Measurements from ENCODE around the gene ATP1B1. TPM values are rescaled to one million over a fixed set of nuclear protein-coding genes. Genes with fewer than 3 reads are reported as not detected.
A peak's percentile ranks its signal among the peaks of the same experiment; 100 is the strongest.

ATP1B1 gene
- total RNA-seq, 1 donor from 2014 or later, result 30.7 TPM

DNA sequence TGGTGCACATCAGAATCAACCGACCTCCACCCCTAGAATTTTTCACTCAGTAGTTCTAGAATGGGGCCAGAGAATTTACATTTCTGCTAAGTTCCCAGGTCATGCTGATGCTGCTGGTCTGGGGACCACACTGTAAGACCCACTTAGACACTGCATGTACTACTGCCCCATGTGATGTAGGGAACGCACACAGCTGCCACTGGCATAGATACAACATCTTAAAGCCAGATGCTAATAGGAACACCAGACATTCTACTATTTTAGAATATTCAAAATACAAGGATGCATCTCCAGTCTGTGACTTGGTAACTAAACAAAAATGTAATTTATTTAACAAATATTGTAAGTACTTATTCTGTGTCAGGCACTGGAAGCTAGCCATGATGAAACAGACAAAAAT, 14.1 kb upstream of the ATP1B1 start:
- H3K27ac Mint-ChIP-seq, result no peak overlapping the region
- no peak for DNase-seq (ENCODE audit: low spot score)
- no peak overlapping the region for H3K4me3 Mint-ChIP-seq
- Histone ChIP-seq H3K9ac (no peak overlapping the region), H3K4me1 (peaks cover 4% of the 10 kb centered on the region), H3K4me2 (no peak overlapping the region), H3F3A (ENCODE audit: low read depth) (peaks cover 10% of the 10 kb centered on the region), H3K36me3 (no peaks in the 10 kb centered on the region), H3K27me3 (no peaks in the 10 kb centered on the region), H3K4me3 (no peak overlapping the region), H3K27ac (no peak overlapping the region), H3K9me3 (ENCODE audit: low read depth) (no peaks in the 10 kb centered on the region), H3K79me2 (ENCODE audit: low read depth) (no peaks in the 10 kb centered on the region), H2AFZ (replicated peaks) (no peak overlapping the region), H4K20me1 (ENCODE audit: low read depth) (no peaks in the 10 kb centered on the region)
- peaks cover 4% of the 10 kb centered on the region for H3K27me3 Mint-ChIP-seq (ENCODE audit: insufficient read depth, low read depth)
- TF ChIP-seq, protein P1, sequence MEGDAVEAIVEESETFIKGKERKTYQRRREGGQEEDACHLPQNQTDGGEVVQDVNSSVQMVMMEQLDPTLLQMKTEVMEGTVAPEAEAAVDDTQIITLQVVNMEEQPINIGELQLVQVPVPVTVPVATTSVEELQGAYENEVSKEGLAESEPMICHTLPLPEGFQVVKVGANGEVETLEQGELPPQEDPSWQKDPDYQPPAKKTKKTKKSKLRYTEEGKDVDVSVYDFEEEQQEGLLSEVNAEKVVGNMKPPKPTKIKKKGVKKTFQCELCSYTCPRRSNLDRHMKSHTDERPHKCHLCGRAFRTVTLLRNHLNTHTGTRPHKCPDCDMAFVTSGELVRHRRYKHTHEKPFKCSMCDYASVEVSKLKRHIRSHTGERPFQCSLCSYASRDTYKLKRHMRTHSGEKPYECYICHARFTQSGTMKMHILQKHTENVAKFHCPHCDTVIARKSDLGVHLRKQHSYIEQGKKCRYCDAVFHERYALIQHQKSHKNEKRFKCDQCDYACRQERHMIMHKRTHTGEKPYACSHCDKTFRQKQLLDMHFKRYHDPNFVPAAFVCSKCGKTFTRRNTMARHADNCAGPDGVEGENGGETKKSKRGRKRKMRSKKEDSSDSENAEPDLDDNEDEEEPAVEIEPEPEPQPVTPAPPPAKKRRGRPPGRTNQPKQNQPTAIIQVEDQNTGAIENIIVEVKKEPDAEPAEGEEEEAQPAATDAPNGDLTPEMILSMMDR (IDR thresholded peaks at IDR 0.05), result no peak
- TF ChIP-seq EZH2 (IDR thresholded peaks at IDR 0.05), result no peak
- TF ChIP-seq EZH2phosphoT487 (IDR thresholded peaks at IDR 0.05), result no peak
- no peaks in the 10 kb centered on the region for H3K9me3 Mint-ChIP-seq
- H3K36me3 Mint-ChIP-seq, result no peaks in the 10 kb centered on the region
- H3K4me1 Mint-ChIP-seq, result peaks cover under 1% of the 10 kb centered on the region

DNA sequence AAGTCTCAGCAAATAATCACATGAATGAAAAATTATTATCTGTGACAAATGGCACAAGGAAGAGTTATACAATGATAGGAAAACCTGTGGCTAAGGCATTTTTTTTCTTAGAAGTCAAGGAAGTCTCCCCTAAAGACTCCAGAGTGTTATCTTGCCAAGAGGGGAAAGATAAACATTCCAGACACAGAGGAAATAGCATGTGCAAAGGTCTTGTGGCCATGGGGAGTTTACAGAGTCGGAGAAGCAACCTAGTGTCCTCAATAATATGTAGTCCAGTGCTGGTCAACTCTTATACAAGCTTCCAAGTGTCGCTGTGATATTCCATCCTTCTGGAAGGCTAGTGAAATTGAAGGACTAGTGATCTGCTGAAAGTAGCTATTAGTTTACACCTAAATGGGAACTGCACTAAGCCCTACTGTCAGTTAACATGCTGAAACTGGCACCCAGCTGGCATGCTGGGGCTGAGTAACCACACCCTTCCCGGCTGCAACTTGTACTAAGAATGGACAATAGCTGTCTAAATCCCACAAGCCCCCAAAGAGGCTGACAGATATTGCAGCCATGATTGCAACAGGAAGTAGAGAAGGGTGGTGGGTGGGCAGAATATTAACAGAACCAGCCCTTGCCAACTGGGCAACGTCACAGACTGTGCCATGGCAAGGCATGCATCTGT, 11.5 kb upstream of the ATP1B1 start:
- H3K27me3 ChIP-seq, result no peaks in the 10 kb centered on the region
- H3K4me3 ChIP-seq, result no peak overlapping the region
- H3K4me2 ChIP-seq, result no peak overlapping the region
- Mint-ChIP-seq H3K27ac (no peak overlapping the region), H3K36me3 (no peaks in the 10 kb centered on the region), H3K4me1 (no peaks in the 10 kb centered on the region), H3K4me3 (no peak overlapping the region), H3K27me3 (ENCODE audit: insufficient read depth, low read depth) (peaks cover 6% of the 10 kb centered on the region), H3K9me3 (no peaks in the 10 kb centered on the region)
- no peak overlapping the region for H3K9ac ChIP-seq
- DNase-seq (ENCODE audit: low spot score), result no peak
- no peak for TF ChIP-seq EZH2 (IDR thresholded peaks at IDR 0.05)
- peaks cover 5% of the 10 kb centered on the region for H3F3A ChIP-seq (ENCODE audit: low read depth)
- no peaks in the 10 kb centered on the region for H4K20me1 ChIP-seq (ENCODE audit: low read depth)
- no peaks in the 10 kb centered on the region for H3K9me3 ChIP-seq (ENCODE audit: low read depth)
- H3K79me2 ChIP-seq (ENCODE audit: low read depth), result no peaks in the 10 kb centered on the region
- H3K27ac ChIP-seq, result no peak overlapping the region
- H2AFZ ChIP-seq (replicated peaks), result no peak overlapping the region
- no peaks in the 10 kb centered on the region for H3K36me3 ChIP-seq
- peaks cover 2% of the 10 kb centered on the region for H3K4me1 ChIP-seq

DNA sequence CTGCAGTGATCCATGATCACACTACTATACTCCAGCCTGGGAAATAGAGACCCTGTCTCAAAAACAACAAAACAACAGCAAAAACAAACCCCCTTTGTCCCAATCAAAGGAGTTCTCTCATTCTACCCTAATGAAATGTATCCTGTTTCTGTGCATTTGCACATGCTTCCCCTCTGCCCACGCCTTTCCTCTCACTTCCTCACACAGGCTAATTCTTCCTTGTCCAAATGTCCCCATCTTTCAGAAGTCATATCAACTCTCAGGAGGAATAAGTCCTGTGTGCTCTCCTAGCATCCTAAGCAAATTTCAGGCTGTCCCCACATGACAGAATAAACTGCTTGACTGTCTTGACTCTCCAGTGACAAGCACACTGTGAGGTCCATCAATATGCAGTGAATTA, 8.1 kb upstream of the ATP1B1 start:
- no peaks in the 10 kb centered on the region for H3K4me1 Mint-ChIP-seq
- H3K4me3 ChIP-seq, result no peak overlapping the region
- H3K9me3 Mint-ChIP-seq, result no peaks in the 10 kb centered on the region
- H3K9ac ChIP-seq, result no peak overlapping the region
- H2AFZ ChIP-seq (replicated peaks), result peak overlapping the region; percentile 45
- no peak overlapping the region for H3K4me2 ChIP-seq
- H3K27me3 ChIP-seq, result no peaks in the 10 kb centered on the region
- no peaks in the 10 kb centered on the region for H3K36me3 Mint-ChIP-seq
- H3K36me3 ChIP-seq, result no peaks in the 10 kb centered on the region
- no peaks in the 10 kb centered on the region for H3K9me3 ChIP-seq (ENCODE audit: low read depth)
- DNase-seq (ENCODE audit: low spot score), result no peak
- H3F3A ChIP-seq (ENCODE audit: low read depth), result peaks cover 19% of the 10 kb centered on the region
- no peaks in the 10 kb centered on the region for H3K79me2 ChIP-seq (ENCODE audit: low read depth)
- H4K20me1 ChIP-seq (ENCODE audit: low read depth), result no peaks in the 10 kb centered on the region
- H3K27ac Mint-ChIP-seq, result no peak overlapping the region
- H3K4me1 ChIP-seq, result peaks cover 28% of the 10 kb centered on the region
- H3K27me3 Mint-ChIP-seq (ENCODE audit: insufficient read depth, low read depth), result peaks cover 3% of the 10 kb centered on the region
- no peak overlapping the region for H3K4me3 Mint-ChIP-seq
- no peak overlapping the region for H3K27ac ChIP-seq
- TF ChIP-seq, protein P1 (IDR thresholded peaks at IDR 0.05), result no peak
- TF ChIP-seq EZH2 (IDR thresholded peaks at IDR 0.05) (no peak), EZH2phosphoT487 (IDR thresholded peaks at IDR 0.05) (no peak)

DNA sequence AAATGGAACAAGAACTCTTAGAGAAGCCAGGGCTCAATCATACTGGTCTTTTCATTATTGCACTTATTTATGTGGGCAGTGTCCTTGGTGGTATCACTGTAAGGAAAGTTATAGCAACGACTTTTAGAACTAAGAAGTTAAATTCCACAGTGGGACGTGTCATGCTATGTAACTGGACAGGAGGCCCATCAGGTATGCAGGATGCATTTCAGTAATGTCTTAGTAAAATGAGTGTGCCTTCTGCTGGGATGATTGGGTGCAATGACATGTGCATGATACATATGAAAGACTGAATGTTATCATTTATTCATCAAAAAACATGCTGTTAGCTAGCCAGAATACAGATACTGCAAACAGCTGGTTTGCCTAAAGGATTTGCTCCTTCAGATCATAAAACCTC, 6.9 kb upstream of the ATP1B1 start:
- Histone ChIP-seq H3K9me3 (ENCODE audit: low read depth) (no peaks in the 10 kb centered on the region), H3K36me3 (no peaks in the 10 kb centered on the region), H3K9ac (no peak overlapping the region), H3K27ac (no peak overlapping the region), H3K79me2 (ENCODE audit: low read depth) (no peaks in the 10 kb centered on the region), H3K4me1 (peaks cover 28% of the 10 kb centered on the region), H4K20me1 (ENCODE audit: low read depth) (no peaks in the 10 kb centered on the region), H3K27me3 (no peaks in the 10 kb centered on the region), H3K4me2 (no peak overlapping the region), H3K4me3 (no peak overlapping the region), H2AFZ (replicated peaks) (no peak overlapping the region), H3F3A (ENCODE audit: low read depth) (peaks cover 19% of the 10 kb centered on the region)
- DNase-seq (ENCODE audit: low spot score), result no peak
- H3K36me3 Mint-ChIP-seq, result no peaks in the 10 kb centered on the region
- peaks cover 6% of the 10 kb centered on the region for H3K27me3 Mint-ChIP-seq (ENCODE audit: insufficient read depth, low read depth)
- no peaks in the 10 kb centered on the region for H3K4me1 Mint-ChIP-seq
- H3K9me3 Mint-ChIP-seq, result no peaks in the 10 kb centered on the region
- no peak overlapping the region for H3K4me3 Mint-ChIP-seq
- TF ChIP-seq, protein P1 (IDR thresholded peaks at IDR 0.05), result no peak
- TF ChIP-seq EZH2 (IDR thresholded peaks at IDR 0.05) (no peak), EZH2phosphoT487 (IDR thresholded peaks at IDR 0.05) (no peak)
- no peak overlapping the region for H3K27ac Mint-ChIP-seq
